GM21529 (cell line): Measurements from ENCODE around the gene PGM5.
"Not testable (repeated sequence)": the region's sequence is repeated elsewhere in the genome, so short reads cannot be mapped to it uniquely, and the experiment has no call there.

Experiments
- ATAC-seq: cut with Tn5 transposase; IDR thresholded peaks from one replicate; pipeline ENCODE4 v1.9.1; 2021; ENCODE audit not compliant: unreplicated experiment

PGM5 gene

DNA sequence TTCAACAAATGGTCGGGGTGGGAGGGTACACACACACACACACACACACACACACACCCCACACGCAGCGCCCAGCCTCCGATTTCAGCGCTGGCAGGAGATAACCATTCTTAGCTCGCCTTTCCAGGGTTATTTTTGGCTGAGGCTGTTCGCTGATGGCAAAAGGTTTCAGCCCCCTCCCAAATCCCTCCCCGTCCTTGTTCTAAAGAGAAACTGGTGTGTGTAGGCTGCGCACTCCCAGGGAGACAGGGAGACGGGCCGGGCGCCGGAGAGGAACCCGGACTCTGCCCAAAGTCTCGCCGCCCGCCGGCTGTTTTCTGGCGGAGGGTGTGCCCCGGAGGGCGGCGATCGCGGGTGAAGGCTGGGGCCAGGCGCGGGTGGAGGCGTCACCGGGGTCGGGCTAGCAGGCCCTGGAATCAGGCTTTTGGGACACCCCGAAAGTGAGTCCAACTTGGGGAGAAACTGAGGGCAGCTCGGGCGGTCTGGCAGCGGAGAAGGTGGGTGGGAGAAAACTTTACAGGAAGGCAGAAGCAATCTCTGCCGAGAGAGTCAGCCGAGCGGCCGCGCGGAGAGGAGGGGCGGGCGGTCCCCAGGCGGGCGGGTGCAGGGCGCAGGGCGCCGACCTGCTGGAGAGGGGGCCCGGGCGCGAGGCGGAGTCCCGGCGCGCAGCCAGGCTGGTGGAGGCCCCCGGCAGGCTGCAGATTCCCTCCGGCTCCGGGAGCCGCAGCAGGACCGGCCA lies at the start of gene PGM5:
Gene PGM5 (plus strand): TSS at position 232 of the 739 bp plus-strand sequence. CDS start 517 bp downstream, outside the sequence.
- peak; percentile 59 for ATAC-seq

GRCh38 chr9:68307127-68307526 lies 49.3 kb upstream of the PGM5 start:
- ATAC-seq: not testable (repeated sequence)

DNA sequence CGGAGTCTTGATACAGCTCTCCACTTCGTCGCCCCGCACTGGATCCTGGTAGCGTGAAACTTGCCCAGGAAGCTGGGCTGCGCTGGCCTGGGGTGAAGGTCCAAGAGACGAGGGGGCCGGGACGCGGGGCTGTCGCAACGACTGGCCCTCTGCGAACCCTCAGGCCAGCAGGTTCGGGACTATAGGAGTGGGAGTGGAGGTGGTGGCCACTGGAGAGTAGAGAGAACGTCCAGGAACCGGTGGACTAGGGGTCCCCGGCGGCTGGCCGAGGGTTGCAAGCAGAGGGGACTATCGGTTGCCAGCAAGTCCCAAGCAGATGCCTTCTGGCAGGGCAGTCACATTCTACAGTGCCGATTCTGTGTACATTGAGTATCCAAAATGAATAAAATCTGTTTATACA lies 48.8 kb upstream of the PGM5 start:
- ATAC-seq: not testable (repeated sequence)

DNA sequence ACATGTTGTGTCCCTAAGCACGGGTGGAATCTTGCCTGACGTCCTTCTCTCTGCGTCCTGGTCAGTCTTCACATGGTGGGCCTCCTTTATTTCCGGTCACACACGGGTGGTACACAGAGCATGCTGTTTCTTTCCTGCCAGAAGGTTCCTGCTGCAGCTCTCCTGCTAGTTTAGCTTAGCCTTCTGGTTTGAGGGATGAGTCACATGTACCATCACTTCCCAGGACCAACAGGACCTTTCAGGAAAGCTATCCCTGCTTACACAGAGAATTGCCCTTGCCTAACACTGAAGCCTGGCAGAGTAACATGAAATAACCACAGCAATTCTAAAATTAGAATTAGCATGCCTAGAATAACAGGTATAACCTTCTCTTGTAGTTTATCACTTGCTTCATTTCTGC lies 45.2 kb upstream of the PGM5 start:
- not testable (repeated sequence) for ATAC-seq

GRCh38 chr9:68318209-68318608 lies 38.2 kb upstream of the PGM5 start:
- not testable (repeated sequence) for ATAC-seq

DNA sequence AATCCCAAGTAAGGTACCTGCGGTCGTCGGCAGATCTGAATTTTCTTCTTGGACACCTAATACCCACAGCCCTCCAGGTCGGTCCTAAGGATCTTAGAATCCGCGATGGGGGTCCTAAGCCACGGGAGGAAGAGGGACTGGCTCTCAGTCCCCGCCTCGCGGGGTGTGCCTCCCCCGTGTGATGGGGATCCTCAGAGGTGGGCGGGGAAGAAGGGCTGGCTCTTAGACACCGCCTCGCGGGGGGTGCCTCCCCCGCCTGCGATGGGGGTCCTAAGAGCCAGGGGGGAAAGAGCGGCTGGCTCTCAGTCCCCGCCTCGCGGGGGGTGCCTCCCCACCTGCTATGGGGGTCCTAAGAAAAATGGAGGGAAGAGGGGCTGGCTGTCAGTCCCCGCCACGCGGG lies 32.7 kb upstream of the PGM5 start:
- ATAC-seq: not testable (repeated sequence)

GRCh38 chr9:68324518-68324917 lies 31.9 kb upstream of the PGM5 start:
- ATAC-seq: not testable (repeated sequence)

DNA sequence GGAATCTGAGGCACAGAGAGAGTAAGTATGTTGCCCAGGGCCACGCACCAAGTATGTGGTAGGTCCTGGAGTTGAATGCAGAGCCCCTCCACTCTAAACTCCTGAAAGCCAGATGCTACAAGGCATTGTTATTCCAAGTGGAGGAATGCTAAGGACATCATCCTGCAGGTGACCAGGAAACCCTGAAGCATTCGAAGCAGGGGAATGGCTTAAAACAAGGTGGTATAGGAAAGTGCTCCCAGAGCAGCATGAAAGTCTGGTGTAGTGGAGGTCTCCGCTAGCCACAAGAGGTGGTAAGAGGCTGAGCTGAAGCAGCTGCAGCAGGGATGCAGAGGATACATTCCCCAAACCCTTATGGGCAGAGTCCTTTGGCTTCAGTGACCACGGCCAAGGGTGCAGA lies 27.3 kb upstream of the PGM5 start:
- not testable (repeated sequence) for ATAC-seq

DNA sequence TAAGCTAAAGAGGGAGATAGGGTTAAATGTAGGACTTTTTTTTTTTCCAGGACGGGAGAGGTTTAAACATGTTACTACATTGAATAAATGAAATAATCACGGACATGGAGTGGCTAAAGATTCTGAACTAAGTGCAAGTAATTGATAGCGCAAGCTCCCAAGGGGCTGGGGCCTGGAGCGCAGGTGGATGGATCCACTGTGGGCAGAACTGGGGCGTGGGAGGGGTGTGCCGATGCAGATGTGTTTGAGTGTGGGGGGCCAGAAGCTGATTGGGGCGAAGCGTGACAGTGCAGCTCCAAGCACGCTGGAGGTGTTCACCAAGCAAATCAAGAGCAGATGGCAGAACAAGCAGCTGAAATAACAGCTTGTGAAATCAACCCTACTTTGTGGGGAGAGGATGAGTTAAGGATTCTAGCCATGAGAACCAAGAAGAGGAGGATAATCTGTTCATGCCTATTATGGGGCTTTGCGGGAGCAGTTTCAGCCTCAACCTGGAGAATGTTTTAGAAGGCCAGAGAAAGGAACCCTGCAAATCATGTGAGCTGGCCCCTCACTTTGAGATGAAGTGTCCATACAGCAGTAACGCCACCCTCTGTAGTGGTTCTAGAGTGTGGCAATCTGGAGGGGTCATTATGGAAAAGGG lies 25.8 kb upstream of the PGM5 start:
- not testable (repeated sequence) for ATAC-seq

- ATAC-seq: not testable (repeated sequence)
Observed at GRCh38 chr9:68332122-68332521, 24.3 kb upstream of the PGM5 start.

DNA sequence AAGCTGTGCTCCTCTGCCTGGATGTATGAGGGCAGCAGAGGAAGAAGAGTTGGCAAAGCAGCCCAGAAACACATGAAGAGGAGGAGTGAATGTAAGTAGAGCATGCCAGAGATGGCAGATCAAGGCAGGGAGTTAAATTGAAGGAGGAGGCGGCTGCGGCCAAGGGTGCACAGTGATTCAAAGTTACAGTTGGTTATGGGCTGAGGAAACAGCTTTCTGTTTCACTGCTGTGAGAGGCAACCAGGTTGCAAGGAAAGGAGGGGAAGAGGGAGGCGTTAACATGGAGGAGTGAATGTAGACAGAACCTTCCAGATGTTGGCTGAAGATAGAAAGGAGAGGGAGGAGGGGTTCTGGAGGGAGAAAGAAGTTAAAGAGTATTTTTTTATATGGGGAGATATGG lies 20.5 kb upstream of the PGM5 start:
- ATAC-seq: not testable (repeated sequence)

DNA sequence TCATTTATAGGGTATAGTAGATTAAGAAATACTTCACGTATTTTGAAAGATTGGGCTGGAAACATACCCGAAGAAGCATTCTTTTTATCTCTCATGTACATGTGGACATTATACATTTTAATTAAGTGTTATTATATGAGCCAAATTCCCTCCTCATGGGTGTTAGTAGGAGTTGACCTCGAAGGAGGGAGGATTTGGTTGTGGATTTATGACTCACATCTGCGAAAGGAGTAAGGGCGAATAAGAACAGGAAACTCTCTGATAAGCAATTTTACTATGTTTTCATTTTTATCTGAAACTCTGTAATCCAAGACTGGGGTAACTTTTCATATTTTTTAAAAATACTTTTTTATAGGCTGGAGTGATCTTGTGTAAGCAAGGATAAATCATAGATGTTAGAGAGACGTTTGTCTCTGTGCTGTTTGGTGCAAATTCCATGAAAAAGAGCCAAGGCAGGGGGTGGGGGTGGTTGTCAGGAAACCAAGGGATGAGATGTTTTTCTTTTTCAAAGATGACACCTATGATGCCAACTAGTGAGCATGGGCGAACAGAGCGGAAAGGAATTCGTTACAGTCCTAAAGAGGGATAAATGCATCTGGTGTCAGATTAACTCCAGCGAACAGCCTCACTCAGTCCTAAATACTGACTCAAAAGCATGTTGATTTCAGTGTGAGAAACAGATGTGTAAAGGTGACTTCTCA lies 19.6 kb upstream of the PGM5 start:
- not testable (repeated sequence) for ATAC-seq

GRCh38 chr9:68338000-68338399 lies 18.4 kb upstream of the PGM5 start:
- ATAC-seq: not testable (repeated sequence)

DNA sequence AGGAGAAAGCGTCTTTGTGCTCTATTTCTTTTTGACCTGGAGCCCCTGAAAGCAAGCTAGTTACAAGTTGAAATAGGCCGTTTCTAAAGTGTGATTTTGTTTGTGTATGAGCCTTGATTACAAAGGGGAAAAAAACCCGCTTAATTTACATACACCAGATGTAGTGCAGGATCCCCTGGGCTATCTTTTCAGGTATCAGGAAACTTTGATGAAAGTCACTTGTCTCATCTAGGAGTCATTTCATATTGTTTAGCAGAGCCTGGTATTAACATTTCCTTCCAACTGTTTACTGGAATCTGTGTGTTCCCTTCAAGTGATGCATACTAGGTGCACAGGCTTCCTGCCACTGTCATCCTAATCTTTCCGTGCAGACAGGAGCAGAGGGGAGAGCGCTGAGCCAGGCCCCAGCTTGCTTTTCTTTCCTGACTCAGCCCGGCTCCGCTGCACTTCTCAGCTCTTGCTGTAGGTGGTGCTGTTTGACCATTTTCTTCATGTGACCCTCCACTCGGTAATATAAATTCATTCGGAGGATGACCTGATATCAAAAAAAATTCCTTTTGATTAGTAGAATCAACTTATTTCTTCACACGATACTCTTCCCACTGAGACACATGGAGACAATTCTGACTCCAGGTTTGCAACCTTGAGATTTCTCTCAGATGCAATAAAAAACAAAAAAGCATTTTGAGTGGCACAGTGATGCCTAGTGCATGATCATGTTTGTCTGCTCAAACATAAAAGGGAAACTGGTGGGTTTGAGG lies 14.0 kb upstream of the PGM5 start:
- ATAC-seq: peak; percentile 79

DNA sequence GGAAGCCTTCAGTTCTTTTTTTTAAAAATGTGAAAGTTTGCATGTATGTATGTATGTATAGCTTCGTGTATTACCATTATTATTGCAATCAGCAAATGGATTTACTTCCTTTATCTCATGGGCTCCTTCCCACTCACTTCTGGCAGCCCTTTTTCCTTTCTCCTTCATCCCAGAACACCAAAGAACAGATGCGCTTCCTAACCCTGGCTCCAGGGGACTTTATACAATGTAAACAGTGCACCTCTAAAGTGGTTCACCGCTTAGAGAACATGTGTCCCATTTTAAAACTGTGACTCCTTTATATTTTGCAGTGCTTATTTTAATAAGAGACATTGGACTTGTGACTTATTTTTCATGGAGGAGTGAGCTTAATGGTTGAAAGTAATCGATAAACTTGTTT lies 13.2 kb upstream of the PGM5 start:
- ATAC-seq: not testable (repeated sequence)

DNA sequence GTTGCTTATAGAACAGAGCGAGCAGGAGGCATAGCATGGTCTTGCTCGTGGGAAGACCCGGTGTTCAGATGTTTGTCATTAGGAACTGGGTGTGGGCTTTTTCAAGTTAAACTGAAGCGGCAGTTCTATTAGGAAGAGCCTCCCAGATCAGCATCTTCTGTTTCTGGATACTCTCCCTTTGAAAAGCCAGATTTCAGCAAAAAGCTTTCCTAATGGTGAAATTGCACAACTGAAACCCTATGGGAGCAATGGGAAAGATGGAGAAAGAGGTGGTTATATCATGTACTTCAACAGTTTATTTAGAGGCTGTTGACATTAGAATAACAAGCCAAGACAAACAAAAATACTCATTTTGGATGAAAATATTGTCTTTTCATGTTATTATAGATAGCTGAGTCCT lies 12.4 kb upstream of the PGM5 start:
- ATAC-seq: not testable (repeated sequence)

DNA sequence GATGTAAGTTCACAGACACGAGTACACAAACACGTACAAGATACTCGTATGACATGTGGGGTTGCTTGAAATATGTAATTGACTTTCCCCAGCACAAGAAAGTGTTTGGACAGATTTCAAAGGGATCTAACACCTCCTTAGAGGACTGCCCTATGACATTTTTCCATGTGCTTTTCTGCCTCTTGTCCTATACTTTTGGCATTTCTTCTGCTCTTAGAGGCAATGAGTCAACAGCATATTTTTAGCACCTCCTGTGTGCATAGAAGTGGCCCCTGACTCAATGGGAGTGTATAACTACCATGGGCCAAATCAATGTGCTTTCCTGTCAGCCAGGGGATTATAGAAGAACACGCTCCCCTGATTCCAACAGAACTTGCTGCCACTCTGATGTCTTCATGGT lies 4.7 kb upstream of the PGM5 start:
- not testable (repeated sequence) for ATAC-seq

GRCh38 chr9:68355993-68356379 lies 425 bp upstream of the PGM5 start:
- ATAC-seq: not testable (repeated sequence)

- not testable (repeated sequence) for ATAC-seq
Observed at GRCh38 chr9:68357119-68357714, 806 bp downstream of the PGM5 start.

DNA sequence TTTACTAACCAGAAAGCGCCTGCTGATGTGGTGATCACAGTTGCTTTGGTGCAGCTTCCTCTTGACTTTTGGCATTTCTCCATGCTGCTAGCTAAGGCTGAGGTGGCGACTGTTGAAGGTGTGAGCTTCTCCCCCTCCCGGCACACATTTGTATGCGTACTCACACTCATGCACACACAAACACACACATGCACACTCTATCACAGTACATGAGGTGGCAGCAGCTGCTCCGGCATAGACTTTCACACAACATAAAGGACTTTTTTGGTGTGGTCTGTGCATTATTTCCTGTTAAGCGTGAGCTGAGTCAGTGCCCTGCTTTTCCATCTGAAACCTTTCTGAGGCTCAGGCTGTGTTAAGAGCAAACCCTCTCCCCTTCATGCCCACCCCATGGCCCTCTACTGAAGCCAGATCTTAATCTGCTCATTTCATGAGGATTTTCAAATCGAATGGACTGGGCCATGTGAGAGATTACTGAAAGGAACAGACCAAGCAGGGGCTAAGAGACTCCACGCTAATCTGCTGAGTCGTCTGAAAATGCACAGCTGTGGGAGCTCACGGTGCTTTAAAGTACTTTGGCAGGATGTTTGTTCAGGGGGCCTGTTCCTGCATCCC lies 10.6 kb downstream of the PGM5 start:
- ATAC-seq: not testable (repeated sequence)
